GM18499 (cell line): Measurements from ENCODE around the gene FLAD1.

ENCODE experiments used
- ATAC-seq: cut with Tn5 transposase; IDR thresholded peaks from one replicate; pipeline ENCODE4 v1.9.1; 2021; ENCODE audit warnings: moderate number of reproducible peaks; ENCODE audit not compliant: insufficient read depth, unreplicated experiment

The FLAD1 gene

GRCh38 chr1:155002464-155003226, 19.5 kb downstream of the FLAD1 start, which contains the start of gene ZBTB7B:
TSS of gene ZBTB7B (plus strand) at chr1:155002802. CDS start at chr1:155014661, 11,859 bp downstream.
- no peak for ATAC-seq

GRCh38 chr1:155003227-155003765, 20.2 kb downstream of the FLAD1 start:
- ATAC-seq, result no peak

GRCh38 chr1:155003766-155004351, 20.7 kb downstream of the FLAD1 start:
- ATAC-seq, result no peak

- no peak for ATAC-seq
These were observed 21.4 kb downstream of the FLAD1 start for GRCh38 chr1:155004352-155005075.

- ATAC-seq, result no peak
These were observed 22.2 kb downstream of the FLAD1 start for GRCh38 chr1:155005076-155006011.

- no peak for ATAC-seq
These were observed 23.5 kb downstream of the FLAD1 start for GRCh38 chr1:155006601-155007101.

- no peak for ATAC-seq
These were observed 24.2 kb downstream of the FLAD1 start for GRCh38 chr1:155007251-155007828.

GRCh38 chr1:155008015-155008941, 25.1 kb downstream of the FLAD1 start:
- ATAC-seq, result no peak

GRCh38 chr1:155009221-155009711, 26.1 kb downstream of the FLAD1 start:
- ATAC-seq, result no peak

GRCh38 chr1:155009742-155010141, 26.6 kb downstream of the FLAD1 start:
- no peak for ATAC-seq

- ATAC-seq, result no peak
These were observed 27.2 kb downstream of the FLAD1 start for GRCh38 chr1:155010211-155010918.

GRCh38 chr1:155011004-155011416, 27.9 kb downstream of the FLAD1 start:
- no peak for ATAC-seq

GRCh38 chr1:155011437-155012025, 28.4 kb downstream of the FLAD1 start:
- no peak for ATAC-seq

GRCh38 chr1:155012026-155012546, 28.9 kb downstream of the FLAD1 start:
- no peak for ATAC-seq

GRCh38 chr1:155012776-155013602, 29.8 kb downstream of the FLAD1 start:
- ATAC-seq, result no peak

GRCh38 chr1:155013632-155014031, 30.5 kb downstream of the FLAD1 start:
- no peak for ATAC-seq
